GM19372 (cell line): ENCODE data around the gene SIM2.

ENCODE experiments used
- ATAC-seq: cut with Tn5 transposase; IDR thresholded peaks from one replicate; pipeline ENCODE4 v1.9.1; 2021; ENCODE audit warnings: mild to moderate bottlenecking, low read depth, moderate library complexity; ENCODE audit not compliant: unreplicated experiment

The SIM2 gene

DNA sequence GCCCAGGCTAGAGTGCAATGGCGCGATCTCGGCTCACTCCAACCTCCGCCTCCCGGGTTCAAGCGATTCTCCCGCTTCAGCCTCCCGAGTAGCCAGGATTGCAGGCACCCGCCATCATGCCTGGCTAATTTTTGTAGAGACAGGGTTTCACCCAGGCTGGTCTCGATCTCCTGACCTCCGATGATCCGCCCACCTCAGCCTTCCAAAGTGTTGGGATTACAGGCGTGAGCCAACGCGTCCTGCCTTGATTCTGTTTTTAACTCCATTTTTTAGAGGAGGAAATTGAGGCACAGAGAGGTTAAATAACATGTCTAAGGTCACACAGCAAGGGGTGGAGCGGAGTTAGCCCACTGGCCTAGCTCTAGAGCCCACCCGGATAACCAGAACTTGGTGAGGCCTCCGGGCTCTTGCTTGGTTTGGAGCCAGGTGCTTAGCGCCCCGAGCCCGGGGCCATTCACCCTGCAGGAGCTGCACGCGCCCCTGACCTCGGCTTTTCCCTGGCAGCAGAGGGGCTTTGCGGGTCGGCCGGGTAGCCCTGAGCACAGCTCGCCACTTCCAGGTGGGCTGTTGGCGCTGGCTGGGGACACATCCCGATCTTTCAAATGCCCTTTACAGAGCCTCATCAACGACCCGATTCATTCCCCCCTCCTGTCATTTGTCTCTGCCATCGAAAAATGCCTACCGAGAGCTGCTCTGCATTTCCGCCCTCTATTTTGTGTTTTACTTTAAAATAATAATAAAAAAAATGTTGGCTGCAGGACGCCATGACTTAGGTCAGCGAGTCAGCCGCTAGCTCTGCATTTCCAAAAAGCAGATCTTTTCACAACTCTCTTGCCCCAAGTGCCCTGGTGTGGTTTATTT, 11.2 kb downstream of the SIM2 start:
- ATAC-seq, result no peak

DNA sequence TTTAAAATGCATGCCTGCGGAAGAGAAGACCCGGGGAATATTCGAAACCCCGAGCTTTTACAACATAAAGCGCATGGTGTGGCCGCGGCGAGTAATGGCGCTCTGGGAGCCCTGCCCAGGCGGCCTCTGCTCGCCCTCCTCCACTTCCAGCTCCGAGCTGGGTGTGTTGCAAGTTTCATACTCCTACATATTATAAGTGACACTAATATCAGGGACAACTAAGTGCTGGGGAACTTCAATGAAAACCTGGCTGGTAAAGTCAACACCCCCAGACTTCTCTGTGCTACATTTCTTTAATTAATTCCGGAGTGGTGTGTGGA, 11.8 kb downstream of the SIM2 start:
- ATAC-seq, result no peak

DNA sequence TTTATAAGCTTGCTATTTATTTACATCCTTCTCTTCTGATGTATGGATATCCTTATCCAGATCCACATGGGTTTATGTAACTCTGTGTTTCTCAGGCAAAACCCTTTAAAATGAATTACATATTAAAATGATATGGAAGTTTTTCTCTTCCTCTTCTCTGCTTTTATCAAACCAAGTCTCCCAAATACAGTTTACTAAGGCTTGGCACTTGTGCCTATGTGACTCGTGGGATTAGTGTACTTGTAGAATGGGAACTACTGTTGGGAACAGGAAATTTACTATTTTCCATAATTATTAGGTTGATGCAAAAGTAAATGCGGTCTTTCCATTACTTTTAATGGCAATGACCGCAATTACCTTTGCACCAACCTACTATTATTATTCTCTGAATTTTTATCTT, 14.8 kb downstream of the SIM2 start:
- no peak for ATAC-seq

DNA sequence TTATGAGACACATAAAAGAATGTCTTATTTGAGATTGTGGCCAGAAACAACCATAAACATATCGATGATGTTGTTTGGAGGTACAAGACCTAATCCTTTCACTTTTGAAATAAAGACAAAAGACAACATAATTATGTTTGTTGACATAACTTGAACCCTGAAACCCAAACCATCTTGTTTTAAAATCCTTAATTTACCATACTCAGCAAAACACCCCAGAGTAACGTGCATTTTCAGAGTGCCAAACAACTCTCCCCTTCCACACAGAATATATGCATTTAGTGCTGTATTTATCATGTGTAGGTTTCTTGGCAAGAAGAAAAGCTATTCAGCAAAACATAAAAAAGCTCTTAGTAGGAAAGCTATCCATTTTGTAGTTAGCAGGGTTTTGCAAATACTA, 17.5 kb downstream of the SIM2 start:
- ATAC-seq, result no peak

DNA sequence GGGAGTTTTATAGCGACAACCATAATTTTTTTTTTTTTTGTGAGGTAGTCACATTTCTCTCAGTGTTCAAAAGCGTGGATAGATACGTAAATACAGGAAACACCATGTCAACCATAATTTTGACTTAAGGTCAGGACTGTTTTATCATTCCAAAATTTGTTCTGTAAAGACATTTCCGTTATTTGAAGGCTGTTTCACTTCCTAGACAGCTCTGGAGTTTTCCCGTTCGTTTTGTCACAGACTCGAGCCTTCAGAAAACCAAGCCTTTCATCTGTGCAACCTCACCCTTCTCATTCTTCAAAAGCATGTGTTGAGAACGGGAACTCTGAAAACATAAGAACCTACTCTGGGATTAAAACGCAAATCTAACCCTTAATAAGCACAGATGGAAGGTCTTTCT, 17.9 kb downstream of the SIM2 start:
- no peak for ATAC-seq

DNA sequence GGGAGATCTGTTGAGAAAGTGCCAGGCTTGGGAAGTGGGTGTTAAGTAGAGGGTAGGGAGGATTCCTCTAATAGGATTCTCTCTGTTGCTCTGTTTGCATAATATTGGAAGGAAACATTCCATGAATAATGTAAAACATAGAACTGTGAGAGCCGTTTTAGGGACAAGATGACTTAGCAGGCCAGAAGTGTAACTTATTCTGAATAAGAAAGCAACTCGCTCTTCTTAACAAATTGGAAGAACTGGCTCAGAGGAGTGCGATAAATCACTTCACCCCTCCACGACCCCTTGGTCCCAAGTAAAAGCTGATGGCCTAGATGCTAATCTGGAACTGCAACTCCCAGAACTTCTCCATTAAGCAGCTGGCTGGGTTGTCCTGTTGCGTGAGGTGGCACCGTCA, 19.1 kb downstream of the SIM2 start:
- ATAC-seq, result no peak

DNA sequence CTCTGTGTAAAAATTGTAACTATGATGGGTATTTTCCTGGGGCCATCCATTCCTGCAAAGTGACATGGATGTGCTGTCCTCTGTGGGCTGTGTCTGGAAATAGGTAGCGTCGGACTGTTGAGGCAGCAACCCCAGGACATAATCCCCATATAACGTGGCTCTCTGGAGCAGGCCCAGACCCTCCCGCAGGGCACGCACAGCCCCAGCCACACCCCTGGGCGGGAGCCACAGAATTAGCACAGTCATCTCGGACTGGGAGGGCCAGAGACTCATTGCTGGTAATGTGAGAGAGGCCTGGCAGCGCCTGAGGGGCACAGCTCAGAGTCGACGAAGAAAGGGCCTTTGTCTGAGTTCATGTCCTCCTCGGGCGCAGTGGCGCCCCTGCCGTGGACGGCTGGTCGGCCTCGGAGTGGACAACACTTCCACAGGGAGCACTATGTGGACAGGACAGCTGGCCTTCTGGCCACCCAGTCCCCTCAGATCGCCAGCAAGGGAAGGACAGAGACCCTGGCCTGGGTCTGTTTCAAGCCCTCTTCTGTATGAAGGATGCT, 20.1 kb downstream of the SIM2 start:
- ATAC-seq, result no peak

DNA sequence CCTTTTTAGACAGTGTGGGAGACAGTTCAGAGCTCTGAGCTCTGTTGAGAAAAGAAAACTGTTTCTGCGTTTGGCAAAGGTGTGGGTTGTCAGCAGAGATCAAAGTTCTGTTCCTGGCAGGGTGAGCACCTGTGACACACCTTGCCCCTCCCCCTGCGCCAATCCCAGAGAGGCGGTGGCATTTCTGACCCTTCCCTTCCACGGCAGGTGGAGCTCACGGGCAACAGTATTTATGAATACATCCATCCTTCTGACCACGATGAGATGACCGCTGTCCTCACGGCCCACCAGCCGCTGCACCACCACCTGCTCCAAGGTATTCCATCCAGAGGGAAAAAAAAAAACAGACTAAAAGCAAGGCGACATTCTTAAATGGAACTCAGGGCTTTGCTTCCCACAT, 20.7 kb downstream of the SIM2 start:
- no peak for ATAC-seq

DNA sequence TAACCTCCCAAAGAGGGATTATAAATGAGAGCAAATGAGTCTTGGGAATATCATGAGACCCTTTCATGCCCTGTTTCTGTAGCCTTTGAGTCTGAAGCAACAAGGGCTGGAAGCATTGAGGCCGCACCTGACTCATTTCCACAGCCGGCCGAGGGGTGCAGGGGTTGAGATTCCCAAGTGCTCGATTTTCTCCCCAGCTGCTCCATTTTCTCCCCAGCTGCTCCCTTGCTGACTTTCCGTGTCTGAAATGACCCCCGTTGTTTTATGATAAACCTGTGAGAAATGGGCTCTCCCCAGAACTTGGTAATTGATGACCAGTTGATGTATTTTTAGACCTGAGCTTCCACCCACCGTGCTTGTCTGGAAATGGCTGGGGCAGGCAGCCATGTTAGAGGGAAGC, 22.9 kb downstream of the SIM2 start:
- ATAC-seq, result no peak

DNA sequence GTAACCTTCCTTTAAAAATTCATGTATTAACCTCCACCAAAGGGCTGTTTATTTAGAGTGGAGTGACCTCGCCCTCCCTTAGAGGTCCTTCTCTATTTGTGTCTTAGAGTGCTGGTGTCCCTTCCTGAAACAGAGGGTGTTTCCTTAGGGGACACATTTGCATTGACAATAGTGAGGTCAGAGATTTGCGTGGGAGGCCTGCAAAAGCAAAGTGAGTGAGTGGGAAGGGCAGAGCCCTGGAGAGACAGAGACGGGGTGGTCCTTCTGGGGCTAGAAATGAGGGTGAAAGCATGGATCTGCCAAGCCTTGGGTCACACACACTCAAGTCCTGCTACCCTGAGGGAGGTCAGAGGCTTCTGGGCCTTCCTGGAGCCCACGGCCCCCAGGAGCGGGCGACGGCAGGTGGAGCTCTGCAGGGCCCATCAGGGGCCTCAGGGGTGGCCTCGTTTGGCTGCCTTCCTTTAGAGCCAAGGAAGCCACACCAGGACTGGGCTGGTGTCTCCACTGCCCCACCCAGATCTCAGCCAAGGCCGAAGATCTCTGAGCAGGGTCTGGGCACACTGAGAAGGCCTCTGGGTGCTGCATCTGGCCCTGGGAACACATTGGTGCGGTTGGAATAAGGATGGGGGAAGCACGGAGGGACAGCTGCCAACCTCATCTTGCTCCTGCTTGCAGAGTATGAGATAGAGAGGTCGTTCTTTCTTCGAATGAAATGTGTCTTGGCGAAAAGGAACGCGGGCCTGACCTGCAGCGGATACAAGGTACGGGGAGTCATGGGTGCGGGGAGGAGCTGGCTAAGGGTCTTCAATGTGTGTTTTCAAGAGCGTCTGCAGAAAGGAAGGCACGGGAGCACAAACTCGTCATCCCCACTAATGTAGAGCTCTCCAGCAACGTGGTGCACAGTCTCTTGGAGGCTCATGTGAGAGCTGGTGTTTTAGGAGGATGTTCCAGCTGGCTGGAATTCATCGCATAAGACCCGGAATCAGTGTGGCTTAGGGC, 23.8 kb downstream of the SIM2 start:
- no peak for ATAC-seq

DNA sequence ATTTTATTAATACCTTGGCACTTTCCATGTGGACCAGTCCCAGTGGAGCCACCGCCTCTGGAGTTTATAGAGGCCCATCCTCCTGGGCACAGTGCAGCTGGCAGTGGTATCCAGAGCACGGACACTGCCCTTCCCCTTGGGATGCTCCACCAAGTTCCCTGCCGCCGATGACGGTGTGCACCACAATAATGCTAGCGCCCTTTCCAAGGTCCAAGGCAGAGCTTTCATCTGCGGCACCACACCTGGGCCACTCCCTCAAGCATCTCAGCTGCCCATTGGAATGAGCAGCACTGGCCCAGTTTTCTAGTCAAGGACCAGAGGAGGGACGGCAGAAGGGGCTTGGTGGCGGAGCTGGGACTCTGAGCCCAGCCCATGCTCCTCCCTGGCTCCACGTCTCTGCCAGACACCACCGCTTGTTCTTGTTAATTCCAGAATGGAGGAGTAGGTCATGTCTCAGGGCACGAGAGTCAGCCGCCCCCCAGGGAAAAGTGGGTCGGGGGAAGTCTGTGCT, 24.5 kb downstream of the SIM2 start:
- ATAC-seq, result no peak

DNA sequence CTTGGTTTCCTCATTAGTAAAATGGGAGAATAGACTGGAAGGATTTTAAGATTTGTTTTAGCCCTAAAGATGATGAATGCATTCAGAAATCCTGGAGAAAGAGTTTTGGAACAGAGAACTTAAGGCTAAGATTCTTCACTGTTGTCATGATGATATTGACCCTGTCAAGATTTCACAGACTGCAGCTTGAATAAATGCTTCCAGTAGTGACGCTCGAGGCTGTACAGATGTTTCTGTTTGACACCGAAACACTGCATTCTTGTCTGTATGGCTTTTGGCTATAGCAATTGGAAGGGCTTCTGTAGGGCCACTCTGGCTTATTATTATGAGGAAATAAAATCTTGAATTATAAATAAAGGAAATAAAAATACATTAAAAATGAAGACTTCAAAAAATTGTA, 25.7 kb downstream of the SIM2 start:
- ATAC-seq, result no peak

DNA sequence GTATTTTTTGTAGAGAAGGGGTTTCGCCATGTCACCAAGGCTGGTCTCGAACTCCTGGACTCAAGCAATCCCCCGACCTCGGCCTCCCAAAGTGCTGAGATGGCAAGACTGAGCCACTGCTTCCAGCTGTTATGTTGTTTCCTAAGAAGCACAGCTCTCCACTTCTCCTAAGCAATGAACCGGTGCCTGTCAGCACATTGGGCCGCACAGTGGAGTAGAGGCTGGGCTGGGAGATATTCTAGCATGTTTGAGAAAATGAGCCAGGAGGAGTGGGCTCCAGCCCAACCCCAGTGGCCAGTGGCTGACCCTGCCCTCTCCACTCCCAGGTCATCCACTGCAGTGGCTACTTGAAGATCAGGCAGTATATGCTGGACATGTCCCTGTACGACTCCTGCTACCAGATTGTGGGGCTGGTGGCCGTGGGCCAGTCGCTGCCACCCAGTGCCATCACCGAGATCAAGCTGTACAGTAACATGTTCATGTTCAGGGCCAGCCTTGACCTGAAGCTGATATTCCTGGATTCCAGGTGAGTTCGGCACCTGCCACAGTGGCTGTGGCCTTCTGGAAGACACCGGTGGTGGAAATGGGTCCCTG, 27.0 kb downstream of the SIM2 start:
- no peak for ATAC-seq

DNA sequence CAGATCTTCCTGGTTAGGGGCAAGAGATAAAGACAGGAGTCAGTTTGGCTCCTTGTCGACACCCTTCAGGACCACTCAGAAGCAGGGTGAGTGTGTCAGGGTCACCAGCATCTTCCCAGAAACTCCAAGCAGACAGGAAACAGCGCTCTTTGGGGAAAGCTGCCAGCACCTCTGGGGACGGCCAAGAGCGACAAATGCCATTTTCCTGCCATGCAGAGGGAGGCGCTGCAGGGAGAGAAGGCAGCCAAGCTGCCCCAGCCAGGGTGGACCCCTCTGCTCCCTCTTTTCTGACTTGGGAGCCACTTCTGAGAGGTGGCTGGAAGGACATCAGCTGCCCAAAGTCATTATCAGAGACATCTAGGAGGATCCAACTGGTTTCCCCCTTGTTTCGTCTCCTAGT, 29.0 kb downstream of the SIM2 start:
- no peak for ATAC-seq

DNA sequence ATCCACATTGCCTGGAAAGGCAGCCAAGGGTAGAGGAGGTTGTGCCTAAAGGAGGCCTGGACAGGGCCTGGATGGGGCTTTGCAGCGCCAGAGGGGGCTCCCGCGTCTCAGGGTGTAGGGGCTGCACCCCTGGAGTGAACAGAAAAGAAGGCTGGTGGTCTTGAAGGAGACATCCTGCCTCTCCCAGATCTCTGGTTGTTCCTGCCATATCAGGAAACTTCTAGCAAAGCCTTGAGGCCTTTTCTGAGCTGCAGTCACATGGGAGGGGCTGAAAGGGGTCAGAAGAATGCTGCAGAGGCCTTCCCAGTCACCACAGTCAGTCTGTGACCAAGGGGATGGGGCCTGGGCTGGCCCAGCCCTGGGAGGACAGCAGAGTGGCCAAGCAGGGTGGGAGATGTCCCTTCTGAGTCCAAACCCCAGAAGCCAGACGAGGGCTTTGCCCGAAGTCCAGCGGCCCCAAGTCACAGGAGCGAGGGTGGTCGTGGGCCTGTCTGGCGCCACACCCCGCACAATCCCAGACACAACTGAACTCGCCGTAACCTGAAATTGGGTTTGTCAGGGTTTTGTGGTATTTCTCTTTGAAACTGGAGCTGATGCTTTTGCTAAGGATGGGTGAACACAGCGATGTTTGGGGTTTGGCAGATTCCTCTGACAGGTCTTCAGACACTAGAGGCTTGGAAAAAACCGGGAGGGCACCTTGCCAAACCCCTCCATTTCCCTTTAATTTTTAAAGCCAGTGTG, 29.6 kb downstream of the SIM2 start:
- ATAC-seq, result no peak

DNA sequence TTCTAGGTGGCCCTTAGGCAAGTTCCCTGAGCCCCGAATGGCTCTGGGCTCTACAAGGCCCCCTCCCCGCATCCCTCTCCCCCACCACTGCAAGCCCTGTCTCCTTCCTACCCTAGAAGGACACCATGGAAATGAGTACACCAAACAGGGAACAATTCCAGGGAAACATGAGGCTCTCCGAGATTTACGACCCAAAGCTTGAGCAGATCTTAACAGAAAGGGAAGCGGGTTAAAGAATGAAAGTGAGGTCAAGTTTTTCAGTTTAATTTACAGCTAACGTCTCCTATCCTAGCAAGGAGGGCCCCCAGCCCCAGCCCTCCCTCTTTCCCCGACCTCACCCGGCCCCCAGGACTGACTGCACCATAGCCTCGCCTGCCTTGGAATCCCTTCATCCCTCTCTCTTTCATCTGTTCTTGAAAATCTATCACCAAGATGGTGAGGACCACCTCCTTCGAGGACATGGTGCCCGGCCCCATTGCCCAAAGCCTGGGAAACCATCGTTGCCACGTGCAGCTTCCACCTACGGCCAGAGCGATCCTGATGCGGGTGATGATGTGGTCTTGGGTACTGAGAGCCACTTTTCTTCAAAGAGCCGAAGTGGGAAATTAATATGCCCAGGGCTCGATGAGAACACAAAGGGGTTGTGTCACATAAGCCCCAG, 30.5 kb downstream of the SIM2 start:
- no peak for ATAC-seq

DNA sequence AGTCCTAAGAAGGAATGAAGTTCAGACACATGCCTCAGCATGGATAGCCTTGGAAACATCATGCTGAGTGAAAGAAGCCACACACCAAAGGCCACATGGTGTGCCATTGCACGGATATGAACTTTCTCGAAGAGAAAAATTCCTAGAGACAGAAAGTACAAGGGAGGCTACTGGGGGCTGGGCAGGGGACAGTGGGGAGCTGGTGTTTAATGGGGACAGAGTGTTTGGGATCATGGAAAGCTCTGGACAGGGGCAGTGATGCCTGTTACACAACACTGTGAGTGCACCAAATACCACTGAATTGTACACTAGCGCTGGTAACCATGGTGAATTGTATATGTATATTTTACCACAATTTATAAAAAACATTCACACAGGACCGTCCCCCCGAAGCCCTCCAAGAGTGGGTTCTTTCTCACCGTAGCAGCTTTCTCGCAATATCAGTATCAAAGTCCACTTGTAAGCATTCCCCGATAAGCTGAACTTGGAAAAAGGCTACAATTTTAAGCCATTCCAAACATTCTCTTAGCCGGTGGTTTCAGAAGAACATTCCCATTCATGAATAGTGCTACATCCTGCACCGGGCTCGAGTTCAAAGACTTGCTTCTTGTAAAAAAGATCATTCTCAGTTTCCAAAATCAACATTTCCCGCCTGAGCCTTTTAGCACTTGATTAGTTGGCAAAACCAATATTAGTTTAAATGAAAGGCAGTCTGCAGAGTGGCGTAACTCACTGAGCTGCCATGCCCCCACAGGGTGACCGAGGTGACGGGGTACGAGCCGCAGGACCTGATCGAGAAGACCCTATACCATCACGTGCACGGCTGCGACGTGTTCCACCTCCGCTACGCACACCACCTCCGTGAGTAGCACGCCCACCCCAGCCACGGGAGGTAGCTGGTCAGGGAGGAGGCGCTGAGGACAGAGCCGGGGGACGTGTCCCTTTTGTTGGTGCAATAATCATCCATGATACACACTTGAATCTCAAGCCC, 31.7 kb downstream of the SIM2 start:
- ATAC-seq, result no peak

DNA sequence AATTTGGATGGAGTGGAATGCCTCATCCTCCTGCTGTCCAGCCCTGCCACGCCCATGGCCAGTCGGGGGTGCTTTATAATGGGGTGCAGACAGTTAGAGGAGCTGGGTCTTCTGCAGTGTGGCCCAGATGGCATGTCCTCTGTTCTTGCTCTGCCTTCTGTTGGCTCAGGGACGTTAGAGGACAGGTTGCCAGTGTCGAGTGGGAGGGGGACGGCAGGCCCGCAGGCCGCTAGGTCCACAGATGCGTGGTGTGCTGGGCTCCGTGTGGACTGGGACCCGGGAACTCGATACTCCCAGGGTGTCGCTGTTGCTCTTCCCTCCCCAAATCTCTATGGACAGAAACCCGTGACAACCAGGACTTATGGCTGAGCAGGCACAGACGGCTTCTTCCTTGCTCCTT, 33.3 kb downstream of the SIM2 start:
- ATAC-seq, result no peak
